Coronary artery (tissue), 2 donors: Measurements from ENCODE around the gene FADS3.

ENCODE experiments used
- DNase-seq: peaks from one replicate; pipeline ENCODE4 v3.0.0-alpha.2; 2017; ENCODE audit warnings: low spot score
- H3K27ac ChIP-seq, 2 donors: fragments of 200-600 bp; sonication (generic); one replicate each; pipeline ENCODE4 v1.5.1; 2016 to 2019
- H3K4me3 ChIP-seq: fragments of 200-600 bp; sonication (generic); 2 replicates; pipeline ENCODE4 v1.5.1; 2016; ENCODE audit warnings: mild to moderate bottlenecking, moderate library complexity
- CTCF ChIP-seq: fragments of 200-600 bp; sonication (generic); IDR thresholded peaks from one replicate; pipeline ENCODE4 v1.5.1; 2019; ENCODE audit warnings: antibody characterized with exemption

Gene FADS3

DNA sequence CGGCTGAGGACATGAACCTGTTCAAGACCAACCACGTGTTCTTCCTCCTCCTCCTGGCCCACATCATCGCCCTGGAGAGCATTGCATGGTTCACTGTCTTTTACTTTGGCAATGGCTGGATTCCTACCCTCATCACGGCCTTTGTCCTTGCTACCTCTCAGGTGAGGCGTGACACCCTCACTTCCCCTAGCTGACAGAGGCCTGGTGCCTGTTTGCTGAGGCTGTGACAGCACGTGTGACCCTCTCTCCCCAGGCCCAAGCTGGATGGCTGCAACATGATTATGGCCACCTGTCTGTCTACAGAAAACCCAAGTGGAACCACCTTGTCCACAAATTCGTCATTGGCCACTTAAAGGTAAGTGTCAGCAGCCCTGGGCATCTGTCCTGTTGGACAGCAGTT, 51.0 kb downstream of the FADS3 start:
- no peak overlapping the region for H3K4me3 ChIP-seq
- no peak overlapping the region for H3K27ac ChIP-seq
- DNase-seq: no peak
- no peak for TF ChIP-seq CTCF

DNA sequence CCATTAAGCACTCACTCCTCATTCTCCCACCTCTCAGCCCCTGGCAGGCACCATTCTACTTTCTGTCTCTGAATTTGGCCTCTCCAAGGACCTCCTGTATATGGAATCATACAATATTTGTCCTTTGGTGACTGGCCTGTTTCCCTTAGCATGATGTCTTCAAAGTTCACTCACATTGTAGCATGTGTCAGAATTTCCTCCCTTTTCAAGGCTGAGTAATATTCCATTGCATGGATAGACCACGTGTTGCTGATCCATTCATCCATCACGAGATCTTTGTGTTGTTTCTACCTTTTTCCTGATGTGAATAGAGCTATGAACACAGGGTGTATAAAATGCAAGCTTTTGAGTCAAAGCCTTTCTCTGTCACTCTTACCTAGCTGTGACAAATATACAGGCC, 51.6 kb downstream of the FADS3 start:
- no peak for DNase-seq
- no peak overlapping the region for H3K27ac ChIP-seq

GRCh38 chr11:61838921-61839320, 52.4 kb downstream of the FADS3 start:
- no peak for DNase-seq
- Histone ChIP-seq H3K4me3 (no peak overlapping the region), H3K27ac (no peak overlapping the region)
- no peak for TF ChIP-seq CTCF

More for the DNA sequence above, 51.6 kb downstream of the FADS3 start:
- TF ChIP-seq CTCF: no peak
- no peak overlapping the region for H3K4me3 ChIP-seq

DNA sequence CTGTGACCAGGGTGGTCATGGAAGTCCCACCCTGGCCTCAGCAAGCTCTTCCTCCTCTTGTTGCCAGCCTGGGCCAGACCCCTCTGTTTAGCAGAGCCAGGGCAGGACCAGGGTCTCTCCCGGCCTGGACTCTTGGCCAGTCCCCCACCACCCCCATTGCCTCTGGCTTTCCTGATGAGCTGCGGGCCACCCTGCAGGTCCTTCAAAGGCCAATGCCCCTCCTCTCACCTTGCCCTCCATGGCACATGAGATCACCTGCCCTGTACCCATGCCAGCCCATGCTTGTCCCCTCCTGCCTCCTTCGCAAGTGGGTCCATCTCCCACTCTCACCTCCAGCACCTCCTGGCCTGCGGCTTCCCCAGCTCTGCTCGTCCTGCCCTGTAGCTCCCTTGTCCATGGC, 52.8 kb downstream of the FADS3 start:
- TF ChIP-seq CTCF: no peak
- DNase-seq: no peak
- H3K27ac ChIP-seq: no peak overlapping the region
- no peak overlapping the region for H3K4me3 ChIP-seq

DNA sequence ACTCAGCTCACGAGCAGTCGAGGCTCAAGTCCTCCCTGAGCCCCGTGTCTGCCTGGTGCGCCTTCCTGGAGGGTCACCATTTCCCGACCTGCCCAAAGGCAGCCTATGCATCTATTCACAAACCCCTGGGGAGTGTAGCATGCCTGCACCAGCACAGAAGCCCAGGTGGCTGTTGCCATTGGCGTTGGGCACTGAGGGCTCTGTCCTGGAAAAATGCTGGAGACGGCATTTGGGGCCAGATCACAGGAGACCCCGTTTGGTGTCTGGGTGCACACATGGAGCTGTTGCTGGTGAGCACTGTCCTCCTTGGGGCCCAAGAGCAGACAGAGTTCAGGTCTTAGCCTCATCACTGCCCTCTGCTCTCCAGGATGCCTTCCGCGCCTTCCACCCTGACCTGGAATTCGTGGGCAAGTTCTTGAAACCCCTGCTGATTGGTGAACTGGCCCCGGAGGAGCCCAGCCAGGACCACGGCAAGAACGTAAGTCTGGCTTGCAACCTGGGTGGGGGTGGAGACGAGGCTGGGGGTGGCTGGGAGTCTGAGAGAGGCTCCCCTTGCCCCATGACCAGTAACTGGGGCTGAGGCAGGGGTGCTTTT, 53.8 kb downstream of the FADS3 start:
- TF ChIP-seq CTCF: no peak
- no peak overlapping the region for H3K4me3 ChIP-seq
- no peak for DNase-seq
- H3K27ac ChIP-seq: no peak overlapping the region

DNA sequence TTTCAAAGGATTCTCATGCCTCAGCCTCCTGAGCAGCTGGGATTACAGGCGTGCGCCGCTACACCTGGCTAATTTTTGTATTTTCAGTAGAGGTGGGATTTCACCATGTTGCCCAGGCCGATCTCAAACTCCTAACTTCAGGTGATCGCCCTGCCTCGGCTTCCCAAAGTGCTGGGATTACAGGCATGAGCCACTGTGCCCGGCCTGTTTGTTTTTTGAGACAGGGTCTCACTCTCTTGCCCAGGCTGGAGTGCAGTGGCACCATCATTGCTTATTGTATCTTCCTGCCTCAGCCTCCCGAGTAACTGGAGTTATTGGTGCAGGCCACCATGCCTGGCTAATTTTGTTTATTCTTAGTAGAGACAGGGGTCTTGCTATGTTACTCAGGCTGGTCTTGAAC, 55.2 kb downstream of the FADS3 start:
- no peak for TF ChIP-seq CTCF
- DNase-seq: no peak
- H3K27ac ChIP-seq: peak overlapping the region; percentile 35 to 52
- H3K4me3 ChIP-seq: no peak overlapping the region

DNA sequence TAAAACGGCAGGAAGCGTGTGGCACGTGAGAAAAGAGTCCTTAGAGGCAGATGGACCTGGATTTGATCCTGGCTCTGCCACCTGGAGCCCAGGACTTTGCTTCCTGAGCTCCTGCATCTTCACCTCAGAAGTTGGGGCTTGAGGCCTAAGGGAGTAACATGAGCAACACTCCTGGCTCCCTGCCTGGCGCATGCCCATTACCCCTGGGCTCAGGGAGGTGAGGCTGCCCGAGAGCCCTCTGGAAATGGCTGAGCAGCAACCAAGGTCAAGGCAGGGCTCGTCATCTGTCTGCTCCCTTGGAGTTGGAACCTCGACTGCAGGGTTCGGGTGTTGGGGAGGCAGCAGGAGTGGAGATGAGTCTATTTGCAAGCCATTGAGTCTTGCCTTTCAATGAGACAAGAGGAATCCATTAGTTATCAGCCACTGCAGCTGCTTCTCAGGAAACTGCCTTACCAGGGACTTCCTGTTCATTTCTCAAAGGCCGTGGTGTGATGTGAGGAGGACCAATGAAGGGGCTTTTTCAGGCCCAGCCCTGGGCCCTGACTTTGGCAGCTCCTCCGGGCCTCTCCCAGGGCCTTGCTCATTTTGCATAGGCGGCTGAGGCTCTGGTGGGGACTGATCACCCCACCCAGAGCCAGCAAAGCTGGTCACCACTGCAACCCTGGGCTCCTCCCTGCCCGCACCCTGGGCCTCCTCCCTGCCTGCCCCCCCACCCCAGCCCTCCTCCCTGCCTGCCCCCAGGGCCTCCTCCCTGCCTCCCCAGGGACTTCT, 56.9 kb downstream of the FADS3 start:
- H3K4me3 ChIP-seq: peak overlapping the region; percentile 13
- peak; percentile 82 for DNase-seq
- TF ChIP-seq CTCF: no peak
- H3K27ac ChIP-seq: peak overlapping the region; percentile 69 to 95
